HEK293 (cell line): Measurements from ENCODE around the gene SYNGR1.
A peak's percentile ranks its signal among the peaks of the same experiment; 100 is the strongest.

Experiments
- BCL11B ChIP-seq: fragments of 450-650 bp; formaldehyde crosslinking; IDR thresholded peaks from 2 replicates; pipeline ENCODE4 v1.5.1; 2016; ENCODE audit warnings: low read depth, missing biosample characterization, missing genetic modification characterization
- GFI1B ChIP-seq: fragments of 450-650 bp; formaldehyde crosslinking; IDR thresholded peaks from 2 replicates; pipeline ENCODE4 v1.5.1; 2016; ENCODE audit warnings: missing biosample characterization, missing genetic modification characterization
- GLIS1 ChIP-seq: fragments of 450-650 bp; formaldehyde crosslinking; IDR thresholded peaks from 2 replicates; pipeline ENCODE4 v1.5.1; 2016; ENCODE audit warnings: missing biosample characterization, missing genetic modification characterization
- IKZF3 ChIP-seq: fragments of 450-650 bp; IDR thresholded peaks from 2 replicates; pipeline ENCODE4 v1.5.0; 2018; ENCODE audit warnings: missing biosample characterization, mild to moderate bottlenecking, missing genetic modification characterization, moderate library complexity
- KLF7 ChIP-seq: fragments of 450-650 bp; formaldehyde crosslinking; IDR thresholded peaks from 2 replicates; pipeline ENCODE4 v1.5.1; 2016; ENCODE audit warnings: missing biosample characterization, missing genetic modification characterization, borderline replicate concordance
- SCRT1 ChIP-seq: fragments of 450-650 bp; formaldehyde crosslinking; IDR thresholded peaks from 2 replicates; pipeline ENCODE4 v1.5.1; 2016; ENCODE audit warnings: missing biosample characterization, missing genetic modification characterization, borderline replicate concordance
- SP7 ChIP-seq: fragments of 450-650 bp; formaldehyde crosslinking; IDR thresholded peaks from 2 replicates; pipeline ENCODE4 v1.5.1; 2016; ENCODE audit warnings: missing biosample characterization, missing genetic modification characterization
- YY2 ChIP-seq: fragments of 450-650 bp; formaldehyde crosslinking; IDR thresholded peaks from 2 replicates; pipeline ENCODE4 v1.5.1; 2016; ENCODE audit warnings: missing biosample characterization, missing genetic modification characterization
- ZBTB10 ChIP-seq: fragments of 450-650 bp; formaldehyde crosslinking; IDR thresholded peaks from 2 replicates; pipeline ENCODE4 v1.5.1; 2016; ENCODE audit warnings: missing biosample characterization, missing genetic modification characterization
- ZBTB6 ChIP-seq: fragments of 450-650 bp; formaldehyde crosslinking; IDR thresholded peaks from 2 replicates; pipeline ENCODE4 v1.5.1; 2017; ENCODE audit warnings: missing biosample characterization, missing genetic modification characterization
- ZBTB8A ChIP-seq: fragments of 450-650 bp; formaldehyde crosslinking; IDR thresholded peaks from 2 replicates; pipeline ENCODE4 v1.5.1; 2016; ENCODE audit warnings: missing biosample characterization, missing genetic modification characterization
- ZIC2 ChIP-seq: fragments of 450-650 bp; formaldehyde crosslinking; IDR thresholded peaks from 2 replicates; pipeline ENCODE4 v1.5.1; 2016; ENCODE audit warnings: missing biosample characterization, missing genetic modification characterization
- ZNF133 ChIP-seq: fragments of 450-650 bp; formaldehyde crosslinking; IDR thresholded peaks from 2 replicates; pipeline ENCODE4 v1.5.1; 2016; ENCODE audit warnings: missing biosample characterization, missing genetic modification characterization
- ZNF202 ChIP-seq: fragments of 450-650 bp; formaldehyde crosslinking; IDR thresholded peaks from 2 replicates; pipeline ENCODE4 v1.5.1; 2016; ENCODE audit warnings: missing biosample characterization, missing genetic modification characterization, borderline replicate concordance
- ZNF274 ChIP-seq, 2 experiments: fragments of 200-500 bp in 1 of 2; fragments of 450-650 bp in 1 of 2; sonication (Bioruptor generic) in 1 of 2; formaldehyde crosslinking in 1 of 2; IDR thresholded peaks; 2 replicates each; pipeline versions ENCODE4 v1.5.1 to v1.6.1; 2014 to 2016; ENCODE audit warnings: borderline replicate concordance in 1 of 2, inconsistent platforms in 1 of 2, low read length in 1 of 2, missing biosample characterization in 1 of 2, missing genetic modification characterization in 1 of 2
- ZNF311 ChIP-seq: fragments of 450-650 bp; formaldehyde crosslinking; IDR thresholded peaks from 2 replicates; pipeline ENCODE4 v1.5.1; 2017; ENCODE audit warnings: missing biosample characterization, missing genetic modification characterization, borderline replicate concordance
- ZNF335 ChIP-seq: fragments of 450-650 bp; formaldehyde crosslinking; conservative IDR thresholded peaks from 2 replicates; pipeline ENCODE4 v1.5.1; 2016; ENCODE audit warnings: missing biosample characterization, missing genetic modification characterization
- ZNF391 ChIP-seq: fragments of 450-650 bp; formaldehyde crosslinking; IDR thresholded peaks from 2 replicates; pipeline ENCODE4 v1.5.1; 2016; ENCODE audit warnings: low read depth, missing biosample characterization, missing genetic modification characterization, borderline replicate concordance
- ZNF426 ChIP-seq: fragments of 450-650 bp; formaldehyde crosslinking; IDR thresholded peaks from 2 replicates; pipeline ENCODE4 v1.5.1; 2017; ENCODE audit warnings: missing biosample characterization, missing genetic modification characterization, mild to moderate bottlenecking, inconsistent platforms, moderate library complexity
- ZNF558 ChIP-seq: fragments of 450-650 bp; formaldehyde crosslinking; IDR thresholded peaks from 2 replicates; pipeline ENCODE4 v1.5.1; 2016; ENCODE audit warnings: missing biosample characterization, missing genetic modification characterization
- ZNF580 ChIP-seq: fragments of 450-650 bp; formaldehyde crosslinking; IDR thresholded peaks from 2 replicates; pipeline ENCODE4 v1.5.1; 2016; ENCODE audit warnings: missing biosample characterization, missing genetic modification characterization
- ZNF639 ChIP-seq: fragments of 450-650 bp; formaldehyde crosslinking; IDR thresholded peaks from 2 replicates; pipeline ENCODE4 v1.5.1; 2016; ENCODE audit warnings: missing biosample characterization, missing genetic modification characterization
- ZNF791 ChIP-seq: fragments of 450-650 bp; formaldehyde crosslinking; IDR thresholded peaks from 2 replicates; pipeline ENCODE4 v1.5.1; 2016; ENCODE audit warnings: missing biosample characterization, missing genetic modification characterization
- ZSCAN18 ChIP-seq: fragments of 450-650 bp; formaldehyde crosslinking; IDR thresholded peaks from 2 replicates; pipeline ENCODE4 v1.5.1; 2016; ENCODE audit warnings: missing biosample characterization, missing genetic modification characterization
- TF ChIP-seq, protein P1 (sequence below): fragments of 450-650 bp; formaldehyde crosslinking; IDR thresholded peaks from 2 replicates; pipeline ENCODE4 v1.5.1; 2017; ENCODE audit warnings: missing biosample characterization, missing genetic modification characterization
- TF ChIP-seq, protein P2 (sequence below): fragments of 450-650 bp; formaldehyde crosslinking; IDR thresholded peaks from 2 replicates; pipeline ENCODE4 v1.5.1; 2016; ENCODE audit warnings: missing biosample characterization, missing genetic modification characterization

The SYNGR1 gene

DNA sequence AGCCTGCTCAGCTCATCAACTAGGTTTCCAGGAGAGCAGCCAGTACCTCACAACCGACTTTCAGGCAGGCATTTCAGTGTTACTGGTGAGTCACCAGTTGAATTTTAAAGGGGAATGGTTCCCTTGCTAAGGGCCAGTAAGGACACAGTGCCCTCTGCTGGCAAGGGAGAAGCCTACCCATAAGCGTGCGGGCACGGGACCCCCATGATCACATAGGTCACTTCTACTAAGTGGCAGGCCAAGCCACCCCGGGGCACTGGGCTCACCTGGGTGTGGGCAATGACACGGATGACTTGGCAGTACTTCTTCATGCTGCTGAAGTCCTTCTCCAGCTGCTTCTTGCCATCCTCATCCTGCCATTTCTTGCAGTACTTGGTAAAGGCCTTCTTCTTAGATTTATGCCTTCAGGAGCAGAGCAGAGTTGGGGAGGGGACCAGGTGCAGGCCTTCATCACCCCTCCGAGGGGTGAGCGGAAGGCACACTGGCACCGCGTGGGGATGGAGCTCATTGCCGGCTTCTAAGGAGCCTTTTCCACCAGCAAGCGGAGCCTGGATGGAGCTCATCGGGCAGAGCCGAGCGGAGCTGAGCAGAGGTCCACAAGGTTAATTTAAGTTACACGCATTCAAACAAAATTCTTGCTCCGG, 33.2 kb upstream of the SYNGR1 start (continued):
- TF ChIP-seq ZNF133 (tag by site-specific recombination) (no peak), ZNF639 (tag by site-specific recombination) (peak; percentile 78; the same call in 1 of the 2 replicates), ZIC2 (tag by site-specific recombination) (peak; percentile 75), ZNF580 (tag by site-specific recombination) (peak; percentile 75; the same call in 1 of the 2 replicates), ZNF391 (tag by site-specific recombination) (0 out of 2 replicates have a peak, but pooled peaks have one; percentile 20), ZNF202 (no peak), ZNF558 (tag by site-specific recombination) (peak; percentile 25; the same call in 1 of the 2 replicates), ZNF791 (tag by site-specific recombination) (no peak), ZNF335 (tag by site-specific recombination) (peak; percentile 55), ZNF426 (tag by site-specific recombination) (no peak), ZNF274 (IDR thresholded peaks at IDR 0.05; ENCODE audit: low read length) (no peak), ZNF274 (tag by site-specific recombination; IDR thresholded peaks at IDR 0.05; ENCODE audit: borderline replicate concordance) (no peak), ZSCAN18 (tag by site-specific recombination) (no peak), SP7 (peak; percentile 73), KLF7 (tag by site-specific recombination) (0 out of 2 replicates have a peak, but pooled peaks have one; percentile 25), ZBTB6 (tag by site-specific recombination) (no peak), GLIS1 (tag by site-specific recombination) (peak; percentile 58), ZBTB8A (tag by site-specific recombination) (0 out of 2 replicates have a peak, but pooled peaks have one; percentile 23), IKZF3 (no peak), BCL11B (peak; percentile 70; the same call in 1 of the 2 replicates), ZNF311 (tag by site-specific recombination) (no peak), ZBTB10 (tag by site-specific recombination) (peak; percentile 63; the same call in 1 of the 2 replicates), SCRT1 (tag by site-specific recombination) (peak; percentile 99), GFI1B (tag by site-specific recombination) (no peak), YY2 (0 out of 2 replicates have a peak, but pooled peaks have one; percentile 19)
- TF ChIP-seq, protein P1, sequence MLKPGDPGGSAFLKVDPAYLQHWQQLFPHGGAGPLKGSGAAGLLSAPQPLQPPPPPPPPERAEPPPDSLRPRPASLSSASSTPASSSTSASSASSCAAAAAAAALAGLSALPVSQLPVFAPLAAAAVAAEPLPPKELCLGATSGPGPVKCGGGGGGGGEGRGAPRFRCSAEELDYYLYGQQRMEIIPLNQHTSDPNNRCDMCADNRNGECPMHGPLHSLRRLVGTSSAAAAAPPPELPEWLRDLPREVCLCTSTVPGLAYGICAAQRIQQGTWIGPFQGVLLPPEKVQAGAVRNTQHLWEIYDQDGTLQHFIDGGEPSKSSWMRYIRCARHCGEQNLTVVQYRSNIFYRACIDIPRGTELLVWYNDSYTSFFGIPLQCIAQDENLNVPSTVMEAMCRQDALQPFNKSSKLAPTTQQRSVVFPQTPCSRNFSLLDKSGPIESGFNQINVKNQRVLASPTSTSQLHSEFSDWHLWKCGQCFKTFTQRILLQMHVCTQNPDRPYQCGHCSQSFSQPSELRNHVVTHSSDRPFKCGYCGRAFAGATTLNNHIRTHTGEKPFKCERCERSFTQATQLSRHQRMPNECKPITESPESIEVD (tag by site-specific recombination), result no peak
- TF ChIP-seq, protein P2, sequence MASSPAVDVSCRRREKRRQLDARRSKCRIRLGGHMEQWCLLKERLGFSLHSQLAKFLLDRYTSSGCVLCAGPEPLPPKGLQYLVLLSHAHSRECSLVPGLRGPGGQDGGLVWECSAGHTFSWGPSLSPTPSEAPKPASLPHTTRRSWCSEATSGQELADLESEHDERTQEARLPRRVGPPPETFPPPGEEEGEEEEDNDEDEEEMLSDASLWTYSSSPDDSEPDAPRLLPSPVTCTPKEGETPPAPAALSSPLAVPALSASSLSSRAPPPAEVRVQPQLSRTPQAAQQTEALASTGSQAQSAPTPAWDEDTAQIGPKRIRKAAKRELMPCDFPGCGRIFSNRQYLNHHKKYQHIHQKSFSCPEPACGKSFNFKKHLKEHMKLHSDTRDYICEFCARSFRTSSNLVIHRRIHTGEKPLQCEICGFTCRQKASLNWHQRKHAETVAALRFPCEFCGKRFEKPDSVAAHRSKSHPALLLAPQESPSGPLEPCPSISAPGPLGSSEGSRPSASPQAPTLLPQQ (tag by site-specific recombination), result peak; percentile 99
